Measurements from ENCODE around the gene LAMB1.

- TF ChIP-seq CTCF (IDR thresholded peaks at IDR 0.05; ENCODE audit: insufficient read depth, low read length) (no peak), REST (IDR thresholded peaks at IDR 0.05; ENCODE audit: insufficient replicate concordance, low read depth) (no peak), POLR2AphosphoS5 (IDR thresholded peaks at IDR 0.05; ENCODE audit: low read depth) (no peak), SPI1 (IDR thresholded peaks at IDR 0.05; ENCODE audit: borderline replicate concordance, low read depth) (no peak), GABPA (IDR thresholded peaks at IDR 0.05; ENCODE audit: low read depth) (no peak)
These were observed 128.8 kb downstream of the LAMB1 start for GRCh38 chr7:107874111-107874510.

Measured in HL-60 (cell line).